SH-SY5Y (cell line): Measurements from ENCODE around the gene PLAC9.

Experiments
- GATA2 ChIP-seq: IDR thresholded peaks from 2 replicates; pipeline ENCODE4 v1.6.1; 2011; ENCODE audit warnings: mild to moderate bottlenecking, low read depth, low read length
- GATA3 ChIP-seq: IDR thresholded peaks from 2 replicates; pipeline ENCODE4 v1.6.1; 2011; ENCODE audit warnings: low read depth, mild to moderate bottlenecking, low read length, moderate library complexity

DNA sequence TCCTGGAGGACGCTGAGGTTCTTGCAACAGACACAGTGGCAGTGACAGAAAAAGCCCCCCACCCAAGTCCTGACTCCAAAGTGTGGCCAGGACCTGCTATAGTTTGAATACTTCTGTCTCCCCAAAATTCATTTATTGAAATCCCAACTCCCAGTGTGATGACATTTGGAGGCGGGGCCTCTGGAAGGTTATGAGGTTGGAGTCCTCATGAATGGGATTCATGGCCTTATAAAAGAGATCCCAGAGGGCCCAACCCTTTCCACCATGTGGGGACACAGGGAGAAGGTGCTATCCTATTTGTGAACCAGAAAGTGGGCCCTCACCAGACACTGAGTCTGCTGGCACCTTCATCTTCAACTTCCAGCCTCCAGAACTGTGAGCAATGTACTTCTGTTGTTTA, 54.5 kb downstream of the PLAC9 start:
- TF ChIP-seq GATA2 (no peak), GATA3 (no peak)
